Measurements from ENCODE around the gene DNAAF2. TPM values are rescaled to one million over a fixed set of nuclear protein-coding genes. Genes with fewer than 3 reads are reported as not detected.

The DNAAF2 gene
- total and polyA plus RNA-seq, 2 of the 13 experiments (the other 11 are each of a cell fraction or from before 2014, with no cell fraction given) = 6.1 to 13.6 TPM

DNA sequence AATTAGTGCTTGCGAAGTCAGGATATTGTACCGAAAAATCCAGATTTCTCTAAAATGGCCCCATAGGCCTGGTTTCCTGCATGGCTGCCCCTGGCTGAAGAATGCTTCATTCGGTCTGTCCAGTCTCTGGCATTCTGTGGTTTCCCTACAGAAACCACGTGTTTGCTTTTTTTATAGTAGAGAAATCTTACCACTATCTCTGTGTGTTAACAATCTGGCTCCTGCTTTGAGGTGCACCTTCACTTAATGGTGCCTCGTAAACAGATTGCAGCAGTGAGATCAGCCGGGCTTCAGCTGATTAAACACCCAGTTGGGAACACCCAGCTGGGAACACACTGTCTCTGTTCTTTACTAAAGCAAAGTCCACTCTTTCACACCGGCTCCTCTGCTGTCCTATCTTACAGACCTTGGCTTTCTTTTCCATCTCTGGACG is 6.7 kb upstream of the DNAAF2 start (continued):
- TF ChIP-seq, protein P1, sequence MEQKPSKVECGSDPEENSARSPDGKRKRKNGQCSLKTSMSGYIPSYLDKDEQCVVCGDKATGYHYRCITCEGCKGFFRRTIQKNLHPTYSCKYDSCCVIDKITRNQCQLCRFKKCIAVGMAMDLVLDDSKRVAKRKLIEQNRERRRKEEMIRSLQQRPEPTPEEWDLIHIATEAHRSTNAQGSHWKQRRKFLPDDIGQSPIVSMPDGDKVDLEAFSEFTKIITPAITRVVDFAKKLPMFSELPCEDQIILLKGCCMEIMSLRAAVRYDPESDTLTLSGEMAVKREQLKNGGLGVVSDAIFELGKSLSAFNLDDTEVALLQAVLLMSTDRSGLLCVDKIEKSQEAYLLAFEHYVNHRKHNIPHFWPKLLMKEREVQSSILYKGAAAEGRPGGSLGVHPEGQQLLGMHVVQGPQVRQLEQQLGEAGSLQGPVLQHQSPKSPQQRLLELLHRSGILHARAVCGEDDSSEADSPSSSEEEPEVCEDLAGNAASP (CRISPR knock-in tag; IDR thresholded peaks at IDR 0.05; ENCODE audit: borderline replicate concordance) = no peak; the same call in 1 of the 2 replicates
- TF ChIP-seq, protein P2, sequence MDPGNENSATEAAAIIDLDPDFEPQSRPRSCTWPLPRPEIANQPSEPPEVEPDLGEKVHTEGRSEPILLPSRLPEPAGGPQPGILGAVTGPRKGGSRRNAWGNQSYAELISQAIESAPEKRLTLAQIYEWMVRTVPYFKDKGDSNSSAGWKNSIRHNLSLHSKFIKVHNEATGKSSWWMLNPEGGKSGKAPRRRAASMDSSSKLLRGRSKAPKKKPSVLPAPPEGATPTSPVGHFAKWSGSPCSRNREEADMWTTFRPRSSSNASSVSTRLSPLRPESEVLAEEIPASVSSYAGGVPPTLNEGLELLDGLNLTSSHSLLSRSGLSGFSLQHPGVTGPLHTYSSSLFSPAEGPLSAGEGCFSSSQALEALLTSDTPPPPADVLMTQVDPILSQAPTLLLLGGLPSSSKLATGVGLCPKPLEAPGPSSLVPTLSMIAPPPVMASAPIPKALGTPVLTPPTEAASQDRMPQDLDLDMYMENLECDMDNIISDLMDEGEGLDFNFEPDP (CRISPR knock-in tag; conservative IDR thresholded peaks at IDR 0.05) = no peak
- TF ChIP-seq ZNF30 (CRISPR knock-in tag; IDR thresholded peaks at IDR 0.05) (no peak), JUND (CRISPR knock-in tag; IDR thresholded peaks at IDR 0.05) (peak; percentile 73), YEATS4 (CRISPR knock-in tag; IDR thresholded peaks at IDR 0.05; ENCODE audit: borderline replicate concordance) (no peak), MED13 (CRISPR knock-in tag; IDR thresholded peaks at IDR 0.05) (no peak), POLR2G (IDR thresholded peaks at IDR 0.05; ENCODE audit: low read depth, low read length) (peak; percentile 44; the same call in 1 of the 2 replicates), ZNF337 (CRISPR knock-in tag; IDR thresholded peaks at IDR 0.05; ENCODE audit: borderline replicate concordance, low read depth) (no peak), SRF (IDR thresholded peaks at IDR 0.05; ENCODE audit: low read depth, low read length) (no peak), ZNF274 (CRISPR knock-in tag; IDR thresholded peaks at IDR 0.05) (no peak), ZFP41 (CRISPR knock-in tag; IDR thresholded peaks at IDR 0.05; ENCODE audit: borderline replicate concordance) (no peak), AGO2 (optimal IDR thresholded peaks at IDR 0.05; ENCODE audit: low read depth, low read length) (no peak), MATR3 (CRISPR knock-in tag; IDR thresholded peaks at IDR 0.05) (no peak), MBD4 (IDR thresholded peaks at IDR 0.05; ENCODE audit: borderline replicate concordance, low read length) (no peak), U2AF2 (IDR thresholded peaks at IDR 0.05; ENCODE audit: low read depth, low read length) (no peak), ZNF329 (CRISPR knock-in tag; IDR thresholded peaks at IDR 0.05; ENCODE audit: low read depth) (no peak), PHF5A (CRISPR knock-in tag; IDR thresholded peaks at IDR 0.05; ENCODE audit: low read depth, unreplicated experiment) (no peak), NR2F1 (CRISPR knock-in tag; IDR thresholded peaks at IDR 0.05) (no peak), ATF7-NPFF (CRISPR knock-in tag; IDR thresholded peaks at IDR 0.05; ENCODE audit: low read depth) (no peak)
- TF ChIP-seq, protein P3, sequence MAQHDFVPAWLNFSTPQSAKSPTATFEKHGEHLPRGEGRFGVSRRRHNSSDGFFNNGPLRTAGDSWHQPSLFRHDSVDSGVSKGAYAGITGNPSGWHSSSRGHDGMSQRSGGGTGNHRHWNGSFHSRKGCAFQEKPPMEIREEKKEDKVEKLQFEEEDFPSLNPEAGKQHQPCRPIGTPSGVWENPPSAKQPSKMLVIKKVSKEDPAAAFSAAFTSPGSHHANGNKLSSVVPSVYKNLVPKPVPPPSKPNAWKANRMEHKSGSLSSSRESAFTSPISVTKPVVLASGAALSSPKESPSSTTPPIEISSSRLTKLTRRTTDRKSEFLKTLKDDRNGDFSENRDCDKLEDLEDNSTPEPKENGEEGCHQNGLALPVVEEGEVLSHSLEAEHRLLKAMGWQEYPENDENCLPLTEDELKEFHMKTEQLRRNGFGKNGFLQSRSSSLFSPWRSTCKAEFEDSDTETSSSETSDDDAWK (CRISPR knock-in tag; IDR thresholded peaks at IDR 0.05) = no peak
- TF ChIP-seq, protein P4, sequence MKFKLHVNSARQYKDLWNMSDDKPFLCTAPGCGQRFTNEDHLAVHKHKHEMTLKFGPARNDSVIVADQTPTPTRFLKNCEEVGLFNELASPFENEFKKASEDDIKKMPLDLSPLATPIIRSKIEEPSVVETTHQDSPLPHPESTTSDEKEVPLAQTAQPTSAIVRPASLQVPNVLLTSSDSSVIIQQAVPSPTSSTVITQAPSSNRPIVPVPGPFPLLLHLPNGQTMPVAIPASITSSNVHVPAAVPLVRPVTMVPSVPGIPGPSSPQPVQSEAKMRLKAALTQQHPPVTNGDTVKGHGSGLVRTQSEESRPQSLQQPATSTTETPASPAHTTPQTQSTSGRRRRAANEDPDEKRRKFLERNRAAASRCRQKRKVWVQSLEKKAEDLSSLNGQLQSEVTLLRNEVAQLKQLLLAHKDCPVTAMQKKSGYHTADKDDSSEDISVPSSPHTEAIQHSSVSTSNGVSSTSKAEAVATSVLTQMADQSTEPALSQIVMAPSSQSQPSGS (CRISPR knock-in tag; IDR thresholded peaks at IDR 0.05) = peak; percentile 88
- TF ChIP-seq, protein P5, sequence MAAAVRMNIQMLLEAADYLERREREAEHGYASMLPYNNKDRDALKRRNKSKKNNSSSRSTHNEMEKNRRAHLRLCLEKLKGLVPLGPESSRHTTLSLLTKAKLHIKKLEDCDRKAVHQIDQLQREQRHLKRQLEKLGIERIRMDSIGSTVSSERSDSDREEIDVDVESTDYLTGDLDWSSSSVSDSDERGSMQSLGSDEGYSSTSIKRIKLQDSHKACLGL (CRISPR knock-in tag; IDR thresholded peaks at IDR 0.05) = no peak
- TF ChIP-seq, protein P6, sequence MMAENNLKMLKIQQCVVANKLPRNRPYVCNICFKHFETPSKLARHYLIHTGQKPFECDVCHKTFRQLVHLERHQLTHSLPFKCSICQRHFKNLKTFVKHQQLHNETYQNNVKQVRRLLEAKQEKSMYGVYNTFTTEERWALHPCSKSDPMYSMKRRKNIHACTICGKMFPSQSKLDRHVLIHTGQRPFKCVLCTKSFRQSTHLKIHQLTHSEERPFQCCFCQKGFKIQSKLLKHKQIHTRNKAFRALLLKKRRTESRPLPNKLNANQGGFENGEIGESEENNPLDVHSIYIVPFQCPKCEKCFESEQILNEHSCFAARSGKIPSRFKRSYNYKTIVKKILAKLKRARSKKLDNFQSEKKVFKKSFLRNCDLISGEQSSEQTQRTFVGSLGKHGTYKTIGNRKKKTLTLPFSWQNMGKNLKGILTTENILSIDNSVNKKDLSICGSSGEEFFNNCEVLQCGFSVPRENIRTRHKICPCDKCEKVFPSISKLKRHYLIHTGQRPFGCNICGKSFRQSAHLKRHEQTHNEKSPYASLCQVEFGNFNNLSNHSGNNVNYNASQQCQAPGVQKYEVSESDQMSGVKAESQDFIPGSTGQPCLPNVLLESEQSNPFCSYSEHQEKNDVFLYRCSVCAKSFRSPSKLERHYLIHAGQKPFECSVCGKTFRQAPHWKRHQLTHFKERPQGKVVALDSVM (CRISPR knock-in tag; IDR thresholded peaks at IDR 0.05) = no peak
